Cardiac muscle cell (in vitro differentiated cells and primary cell): ENCODE measurements around the gene TMEM239. TPM values are rescaled to one million over a fixed set of nuclear protein-coding genes. Genes with fewer than 3 reads are reported as not detected.
A peak's percentile ranks its signal among the peaks of the same experiment; 100 is the strongest.
"Not testable (repeated sequence)": the region's sequence is repeated elsewhere in the genome, so short reads cannot be mapped to it uniquely, and the experiment has no call there.

Experiments
- DNase-seq, 2 donors: peaks; one replicate each; pipeline versions ENCODE4 v3.0.0 to v3.0.0-alpha.2; 2010 to 2017; ENCODE audit warnings: low read depth in 1 of 2, low spot score in 1 of 2
- H3K27ac ChIP-seq: fragments of 200-600 bp; sonication (generic); 2 replicates; pipeline ENCODE4 v1.5.1; 2016
- H3K27me3 ChIP-seq: fragments of 200-600 bp; sonication (generic); 2 replicates; pipeline ENCODE4 v1.6.0; 2016; ENCODE audit warnings: control low read depth
- H3K36me3 ChIP-seq: fragments of 200-600 bp; sonication (generic); 2 replicates; pipeline ENCODE4 v1.5.1; 2016; ENCODE audit warnings: control low read depth
- H3K4me1 ChIP-seq: fragments of 200-600 bp; sonication (generic); 2 replicates; pipeline ENCODE4 v1.8.1; 2017; ENCODE audit warnings: low read depth, mild to moderate bottlenecking, mixed run types
- H3K4me3 ChIP-seq: fragments of 200-600 bp; sonication (generic); 2 replicates; pipeline ENCODE4 v1.5.1; 2016; ENCODE audit warnings: mild to moderate bottlenecking
- H3K9me3 ChIP-seq: fragments of 200-600 bp; sonication (generic); 2 replicates; pipeline ENCODE4 v1.5.1; 2017; ENCODE audit warnings: low read depth, mild to moderate bottlenecking, control low read depth
- CTCF ChIP-seq: IDR thresholded peaks from 2 replicates; pipeline ENCODE4 v1.5.1; 2012; ENCODE audit warnings: low read depth, mild to moderate bottlenecking, low read length
- polyA plus RNA-seq: library from polyadenylated mRNA; unstranded; fragments of >200 nt; fragmentation: Nextera tagmentation; extraction: Ambion mirVana; gene quantifications from 2 replicates; pipeline ENCODE4 v1.2.1, GENCODE V29; 2016
- total RNA-seq: library from RNA; depleted of rRNA; stranded (reverse); fragments of >200 nt; gene quantifications from 2 replicates; pipeline ENCODE4 v1.2.3, GENCODE V29; 2016

Gene TMEM239
- total RNA-seq: not detected in 2 replicates
- polyA plus RNA-seq: 0.04 TPM in 1 of 2 replicates, not detected in the other

GRCh38 chr20:2816030-2816582, at the start of gene TMEM239:
TSS of gene TMEM239 (plus strand) at chr20:2816364. CDS start at chr20:2816555, 191 bp downstream.
- no peak for TF ChIP-seq CTCF
- no peak for DNase-seq
- no peaks in the 10 kb centered on the region for H3K4me1 ChIP-seq
- H3K36me3 ChIP-seq: no peaks in the 10 kb centered on the region
- no peaks in the 10 kb centered on the region for H3K9me3 ChIP-seq
- H3K27me3 ChIP-seq: peaks cover 11% of the 10 kb centered on the region
- no peak within 1 kb of the TSS for H3K27ac ChIP-seq
- no peak within 1 kb of the TSS for H3K4me3 ChIP-seq

GRCh38 chr20:2767768-2768631, 48.2 kb upstream of the TMEM239 start:
- Histone ChIP-seq H3K27me3 (peaks cover 7% of the 10 kb centered on the region), H3K4me3 (no peak overlapping the region), H3K27ac (no peak overlapping the region), H3K36me3 (no peaks in the 10 kb centered on the region), H3K4me1 (no peaks in the 10 kb centered on the region), H3K9me3 (no peaks in the 10 kb centered on the region)
- peak in 1 of 2 donors; percentile 74 for DNase-seq
- no peak for TF ChIP-seq CTCF

GRCh38 chr20:2768632-2769015, 47.5 kb upstream of the TMEM239 start:
- Histone ChIP-seq H3K4me1 (no peaks in the 10 kb centered on the region), H3K4me3 (no peak overlapping the region), H3K27me3 (peaks cover 7% of the 10 kb centered on the region), H3K9me3 (no peaks in the 10 kb centered on the region), H3K36me3 (no peaks in the 10 kb centered on the region), H3K27ac (no peak overlapping the region)
- DNase-seq: no peak
- no peak for TF ChIP-seq CTCF

- H3K9me3 ChIP-seq, H3K4me1 ChIP-seq, H3K27ac ChIP-seq, H3K27me3 ChIP-seq, DNase-seq, H3K4me3 ChIP-seq, H3K36me3 ChIP-seq: not testable (repeated sequence)
Observed at GRCh38 chr20:2770091-2770490, 46.1 kb upstream of the TMEM239 start.

- Histone ChIP-seq H3K27ac (no peak overlapping the region), H3K4me1 (no peaks in the 10 kb centered on the region), H3K27me3 (peaks cover 4% of the 10 kb centered on the region), H3K4me3 (no peak overlapping the region), H3K9me3 (no peaks in the 10 kb centered on the region), H3K36me3 (no peaks in the 10 kb centered on the region)
- peak in 1 of 2 donors; percentile 42 for DNase-seq
- no peak for TF ChIP-seq CTCF
Observed at GRCh38 chr20:2771631-2772080, 44.5 kb upstream of the TMEM239 start.

GRCh38 chr20:2773812-2774211, 42.4 kb upstream of the TMEM239 start:
- H3K36me3 ChIP-seq: no peaks in the 10 kb centered on the region
- TF ChIP-seq CTCF: no peak
- H3K27me3 ChIP-seq: peaks cover 3% of the 10 kb centered on the region
- H3K4me1 ChIP-seq: no peaks in the 10 kb centered on the region
- no peak overlapping the region for H3K27ac ChIP-seq
- no peaks in the 10 kb centered on the region for H3K9me3 ChIP-seq
- H3K4me3 ChIP-seq: no peak overlapping the region
- no peak for DNase-seq
